MCF 10A (cell line): ENCODE data around the gene TCEAL9. TPM values are rescaled to one million over a fixed set of nuclear protein-coding genes. Genes with fewer than 3 reads are reported as not detected.
A peak's percentile ranks its signal among the peaks of the same experiment; 100 is the strongest.

Experiments
- BruUV-seq: library from RNA; stranded (reverse); fragments of 400-500 nt; replicated peaks from 2 replicates; lab custom pipeline; 2021; lab: Mats Ljungman, UMichigan
- CTCF ChIA-PET: fragments of 300-600 bp; sonication (Branson Sonifier 250); formaldehyde crosslinking; extraction: SDS; loops from one replicate; lab custom pipeline; 2021; ENCODE audit warnings: antibody characterized with exemption, inconsistent platforms; lab: Yijun Ruan, JAX
- POLR2A ChIA-PET: fragments of 300-600, 350-650 bp; sonication (Branson Sonifier 250); formaldehyde crosslinking; extraction: SDS; loops from one replicate; lab custom pipeline; 2020; ENCODE audit warnings: antibody characterized with exemption, inconsistent platforms; lab: Yijun Ruan, JAX
- DNase-seq: peaks from one replicate; pipeline ENCODE4 v3.0.0-alpha.2; 2018; ENCODE audit not compliant: unreplicated experiment
- H3K27ac Mint-ChIP-seq: one replicate; pipeline ENCODE4 v1.8.0; 2022; ENCODE audit warnings: mild to moderate bottlenecking, low read depth, mixed read lengths; ENCODE audit not compliant: unreplicated experiment
- H3K27me3 Mint-ChIP-seq: one replicate; pipeline ENCODE4 v1.8.0; 2022; ENCODE audit warnings: mixed read lengths; ENCODE audit not compliant: insufficient read depth, unreplicated experiment
- H3K36me3 Mint-ChIP-seq: one replicate; pipeline ENCODE4 v1.8.0; 2022; ENCODE audit warnings: mild to moderate bottlenecking, moderate library complexity, mixed read lengths; ENCODE audit not compliant: insufficient read depth, unreplicated experiment
- H3K4me1 Mint-ChIP-seq: one replicate; pipeline ENCODE4 v1.8.0; 2022; ENCODE audit warnings: mixed read lengths; ENCODE audit not compliant: insufficient read depth, unreplicated experiment
- H3K4me3 Mint-ChIP-seq: one replicate; pipeline ENCODE4 v1.8.0; 2022; ENCODE audit warnings: mild to moderate bottlenecking, moderate library complexity, mixed read lengths; ENCODE audit not compliant: unreplicated experiment
- H3K9me3 Mint-ChIP-seq: one replicate; pipeline ENCODE4 v1.8.0; 2022; ENCODE audit warnings: mixed read lengths; ENCODE audit not compliant: unreplicated experiment
- intact Hi-C: fragments of 100-400 bp; cut with micrococcal nuclease; formaldehyde crosslinking; loops from 2 replicates; pipeline ENCODE4 v1.14.1; 2022
- total RNA-seq: library from RNA; stranded (reverse); gene quantifications from 2 replicates; pipeline ENCODE4 v1.2.3, GENCODE V29; 2022
- TF ChIP-seq, protein P1 (sequence below): fragments of 200-600 bp; IDR thresholded peaks from one replicate; pipeline ENCODE4 v1.8.0; 2022; ENCODE audit warnings: antibody characterized with exemption, mild to moderate bottlenecking; ENCODE audit not compliant: unreplicated experiment

Gene TCEAL9
- total RNA-seq, 1 experiment from 2014 or later = 40.3 TPM

DNA sequence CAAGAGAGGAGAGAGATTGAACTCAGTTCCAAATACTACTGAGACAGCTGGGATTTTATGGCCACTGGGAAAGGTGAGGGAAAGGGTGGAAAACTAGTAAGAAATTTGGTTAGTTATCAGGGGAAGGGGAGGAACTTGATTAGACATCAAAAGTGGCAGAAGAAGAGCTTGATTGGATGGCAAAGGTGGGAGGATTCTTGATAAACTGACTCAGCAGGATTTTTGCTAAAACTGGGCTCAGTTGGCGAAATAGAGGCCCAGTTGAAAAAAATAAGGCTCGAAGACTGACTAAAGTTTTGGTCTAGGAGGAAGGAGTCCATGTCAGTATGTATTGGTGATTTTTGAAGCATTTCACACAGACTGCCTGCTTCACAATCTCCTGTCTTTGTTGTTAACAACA, 30.0 kb downstream of the TCEAL9 start:
- H3K36me3 Mint-ChIP-seq = no peaks in the 10 kb centered on the region
- peak overlapping the region; percentile 66 for H3K27ac Mint-ChIP-seq
- intact Hi-C loops = no loop called here
- peaks cover 6% of the 10 kb centered on the region for H3K4me1 Mint-ChIP-seq
- ChIA-PET CTCF (interaction anchor here (0.6 kb wide), 1 partner anchor 51 kb away, joined by 3 read pairs; no protein-coding TSS in a partner anchor), POLR2A (interaction anchor here (0.8 to 4.2 kb wide), 4 partner anchors 9 to 56 kb away, joined by 5 to 15 read pairs (median 8); partner anchors contain the start of gene TCEAL9)
- no TSS peak for BruUV-seq
- TF ChIP-seq, protein P1, sequence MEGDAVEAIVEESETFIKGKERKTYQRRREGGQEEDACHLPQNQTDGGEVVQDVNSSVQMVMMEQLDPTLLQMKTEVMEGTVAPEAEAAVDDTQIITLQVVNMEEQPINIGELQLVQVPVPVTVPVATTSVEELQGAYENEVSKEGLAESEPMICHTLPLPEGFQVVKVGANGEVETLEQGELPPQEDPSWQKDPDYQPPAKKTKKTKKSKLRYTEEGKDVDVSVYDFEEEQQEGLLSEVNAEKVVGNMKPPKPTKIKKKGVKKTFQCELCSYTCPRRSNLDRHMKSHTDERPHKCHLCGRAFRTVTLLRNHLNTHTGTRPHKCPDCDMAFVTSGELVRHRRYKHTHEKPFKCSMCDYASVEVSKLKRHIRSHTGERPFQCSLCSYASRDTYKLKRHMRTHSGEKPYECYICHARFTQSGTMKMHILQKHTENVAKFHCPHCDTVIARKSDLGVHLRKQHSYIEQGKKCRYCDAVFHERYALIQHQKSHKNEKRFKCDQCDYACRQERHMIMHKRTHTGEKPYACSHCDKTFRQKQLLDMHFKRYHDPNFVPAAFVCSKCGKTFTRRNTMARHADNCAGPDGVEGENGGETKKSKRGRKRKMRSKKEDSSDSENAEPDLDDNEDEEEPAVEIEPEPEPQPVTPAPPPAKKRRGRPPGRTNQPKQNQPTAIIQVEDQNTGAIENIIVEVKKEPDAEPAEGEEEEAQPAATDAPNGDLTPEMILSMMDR = no peak
- no peak for DNase-seq
- H3K27me3 Mint-ChIP-seq = peaks cover 74% of the 10 kb centered on the region
- H3K4me3 Mint-ChIP-seq = no peak overlapping the region
- no peaks in the 10 kb centered on the region for H3K9me3 Mint-ChIP-seq

DNA sequence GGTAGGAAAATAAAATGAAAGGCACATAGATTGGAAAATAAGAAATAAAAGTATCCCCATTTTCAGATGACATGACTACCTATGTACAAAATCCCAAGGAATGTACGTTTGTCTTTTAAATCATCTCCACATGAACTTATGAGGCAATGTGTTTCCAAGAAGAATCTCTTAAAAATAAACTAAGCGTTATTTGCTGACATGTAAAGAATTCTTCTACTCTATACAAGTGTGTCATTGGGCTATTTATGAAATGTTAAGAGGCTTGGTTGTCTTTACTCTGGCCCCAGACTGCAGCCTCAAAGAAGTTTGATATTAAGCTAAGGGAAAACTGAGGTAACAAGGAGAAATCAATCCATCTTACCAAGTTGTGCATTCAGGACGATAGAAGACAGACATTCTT, 37.2 kb downstream of the TCEAL9 start:
- Mint-ChIP-seq H3K9me3 (no peaks in the 10 kb centered on the region), H3K36me3 (no peaks in the 10 kb centered on the region), H3K4me3 (no peak overlapping the region), H3K4me1 (no peaks in the 10 kb centered on the region), H3K27me3 (peaks cover 31% of the 10 kb centered on the region), H3K27ac (no peak overlapping the region)
- ChIA-PET POLR2A (interaction anchor here (0.8 kb wide), 1 partner anchor 31 kb away, joined by 3 read pairs; no protein-coding TSS in a partner anchor), CTCF (no interaction called here)
- intact Hi-C loops = no loop called here
- no peak for DNase-seq
- BruUV-seq = no TSS peak
- TF ChIP-seq, protein P1 = no peak

DNA sequence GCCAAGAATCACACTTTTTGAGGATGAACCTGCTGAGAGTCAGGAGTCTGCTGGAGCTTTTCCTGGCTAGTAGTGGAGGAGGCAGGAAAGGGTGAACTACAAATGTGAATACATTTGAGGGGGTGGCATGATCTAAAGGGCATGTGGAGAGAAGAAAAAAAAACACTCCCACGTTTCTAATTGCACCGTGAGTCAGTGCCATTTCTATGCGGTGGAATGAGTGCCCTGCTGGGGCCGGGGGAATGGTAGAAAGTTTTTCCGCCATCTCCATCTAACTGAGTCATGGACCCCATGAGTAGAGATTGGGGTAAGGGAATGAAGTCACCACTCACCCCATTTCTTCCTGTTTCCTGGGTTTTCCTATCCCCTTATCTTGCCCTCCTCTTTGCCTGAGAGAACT, 39.9 kb downstream of the TCEAL9 start:
- intact Hi-C loops = loop anchor here (5.0 kb wide), 1 partner anchor 46 kb away; no protein-coding TSS in a partner anchor
- no peak overlapping the region for H3K4me3 Mint-ChIP-seq
- no peaks in the 10 kb centered on the region for H3K9me3 Mint-ChIP-seq
- BruUV-seq = no TSS peak
- TF ChIP-seq, protein P1 = no peak
- peak; percentile 33 for DNase-seq
- H3K27ac Mint-ChIP-seq = no peak overlapping the region
- no peaks in the 10 kb centered on the region for H3K4me1 Mint-ChIP-seq
- CTCF ChIA-PET = no interaction called here
- POLR2A ChIA-PET = interaction anchor here (0.9 kb wide), 1 partner anchor 40 kb away, joined by 5 read pairs; the partner anchor contains the start of gene TCEAL9
- H3K27me3 Mint-ChIP-seq = peaks cover 20% of the 10 kb centered on the region
- no peaks in the 10 kb centered on the region for H3K36me3 Mint-ChIP-seq

DNA sequence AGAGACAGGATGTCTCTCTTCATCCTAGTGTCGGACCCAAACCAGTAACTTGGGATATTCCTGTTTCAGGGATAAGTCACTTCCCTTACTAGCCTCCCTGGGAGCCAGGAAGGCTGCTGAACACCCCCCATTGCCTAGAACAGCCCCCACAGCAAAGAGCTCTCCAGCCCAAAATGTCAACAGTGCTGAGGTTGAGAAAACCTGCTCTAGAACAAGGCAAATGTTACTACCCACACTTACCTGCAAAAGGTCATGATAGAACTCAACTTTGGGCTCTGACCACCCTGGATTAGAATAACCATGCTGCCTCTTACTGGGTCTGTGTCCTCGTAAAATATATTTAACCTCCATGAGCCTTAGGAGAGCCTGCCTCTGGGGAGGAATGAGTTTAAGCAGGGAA, 40.4 kb downstream of the TCEAL9 start:
- BruUV-seq = no TSS peak
- intact Hi-C loops = loop anchor here (5.0 kb wide), 1 partner anchor 46 kb away; no protein-coding TSS in a partner anchor
- H3K4me3 Mint-ChIP-seq = no peak overlapping the region
- no peaks in the 10 kb centered on the region for H3K36me3 Mint-ChIP-seq
- CTCF ChIA-PET = no interaction called here
- H3K27me3 Mint-ChIP-seq = peaks cover 22% of the 10 kb centered on the region
- no peak overlapping the region for H3K27ac Mint-ChIP-seq
- H3K9me3 Mint-ChIP-seq = no peaks in the 10 kb centered on the region
- no peaks in the 10 kb centered on the region for H3K4me1 Mint-ChIP-seq
- TF ChIP-seq, protein P1 = no peak
- no peak for DNase-seq
- POLR2A ChIA-PET = interaction anchor here (0.9 to 2.3 kb wide), 2 partner anchors 41 to 45 kb away, joined by 5 to 11 read pairs; partner anchors contain the start of gene TCEAL9
